ENCODE results near the gene HSF4.

GRCh38 chr16:67173808-67174705 is 9.5 kb downstream of the HSF4 start:
- TF ChIP-seq CTCF (IDR thresholded peaks at IDR 0.05) (peak; percentile 26; the same call in 1 of the 3 replicates), ZFP36 (IDR thresholded peaks at IDR 0.05; ENCODE audit: borderline replicate concordance, partially characterized antibody) (no peak), POLR2A (IDR thresholded peaks at IDR 0.05; ENCODE audit: low read length) (peak; percentile 62), PBX3 (IDR thresholded peaks at IDR 0.05) (peak; percentile 63), REST (IDR thresholded peaks at IDR 0.05) (no peak), MAX (IDR thresholded peaks at IDR 0.05) (peak; percentile 96), JUN (IDR thresholded peaks at IDR 0.05) (peak; percentile 61 to 63; a peak in 3 of 5 replicates), TP53 (CRISPR knock-in tag; IDR thresholded peaks at IDR 0.05) (no peak), HEYL (CRISPR knock-in tag; IDR thresholded peaks at IDR 0.05) (no peak), HDAC2 (IDR thresholded peaks at IDR 0.05) (no peak), EP300 (IDR thresholded peaks at IDR 0.05) (no peak), SMC3 (IDR thresholded peaks at IDR 0.05) (peak; percentile 5; the same call in 1 of the 3 replicates)
